Activated CD4-positive, alpha-beta T cell treated with anti-CD3 and anti-CD28 coated beads, Interleukin-2, amount 10 ng/mL, durations not matched to agents 24 days and 14 days (primary cell): ENCODE data around the gene SORCS1. TPM values are rescaled to one million over a fixed set of nuclear protein-coding genes. Genes with fewer than 3 reads are reported as not detected.

ENCODE experiments used
- DNase-seq: peaks from one replicate; pipeline ENCODE4 v3.0.0; 2022
- H3K27ac Mint-ChIP-seq: one replicate; pipeline ENCODE4 v1.8.0; 2022; ENCODE audit warnings: mild to moderate bottlenecking, mixed read lengths
- H3K27me3 Mint-ChIP-seq: one replicate; pipeline ENCODE4 v1.8.0; 2022; ENCODE audit warnings: mixed read lengths
- H3K36me3 Mint-ChIP-seq: one replicate; pipeline ENCODE4 v1.8.0; 2022; ENCODE audit warnings: low read depth, mild to moderate bottlenecking, mixed read lengths
- H3K4me1 Mint-ChIP-seq: one replicate; pipeline ENCODE4 v1.8.0; 2021; ENCODE audit warnings: mixed read lengths
- H3K4me3 Mint-ChIP-seq: one replicate; pipeline ENCODE4 v1.8.0; 2022; ENCODE audit warnings: mild to moderate bottlenecking, moderate library complexity, mixed read lengths
- H3K9me3 Mint-ChIP-seq: one replicate; pipeline ENCODE4 v1.8.0; 2021; ENCODE audit warnings: mixed read lengths
- intact Hi-C: fragments of 100-400 bp; cut with micrococcal nuclease; formaldehyde crosslinking; loops from one replicate; pipeline ENCODE4 v1.15.1; 2023
- total RNA-seq: library from RNA; stranded (reverse); gene quantifications from 2 replicates; pipeline ENCODE4 v1.2.3, GENCODE V29; 2022

SORCS1 gene
- total RNA-seq, result not detected in 2 replicates

DNA sequence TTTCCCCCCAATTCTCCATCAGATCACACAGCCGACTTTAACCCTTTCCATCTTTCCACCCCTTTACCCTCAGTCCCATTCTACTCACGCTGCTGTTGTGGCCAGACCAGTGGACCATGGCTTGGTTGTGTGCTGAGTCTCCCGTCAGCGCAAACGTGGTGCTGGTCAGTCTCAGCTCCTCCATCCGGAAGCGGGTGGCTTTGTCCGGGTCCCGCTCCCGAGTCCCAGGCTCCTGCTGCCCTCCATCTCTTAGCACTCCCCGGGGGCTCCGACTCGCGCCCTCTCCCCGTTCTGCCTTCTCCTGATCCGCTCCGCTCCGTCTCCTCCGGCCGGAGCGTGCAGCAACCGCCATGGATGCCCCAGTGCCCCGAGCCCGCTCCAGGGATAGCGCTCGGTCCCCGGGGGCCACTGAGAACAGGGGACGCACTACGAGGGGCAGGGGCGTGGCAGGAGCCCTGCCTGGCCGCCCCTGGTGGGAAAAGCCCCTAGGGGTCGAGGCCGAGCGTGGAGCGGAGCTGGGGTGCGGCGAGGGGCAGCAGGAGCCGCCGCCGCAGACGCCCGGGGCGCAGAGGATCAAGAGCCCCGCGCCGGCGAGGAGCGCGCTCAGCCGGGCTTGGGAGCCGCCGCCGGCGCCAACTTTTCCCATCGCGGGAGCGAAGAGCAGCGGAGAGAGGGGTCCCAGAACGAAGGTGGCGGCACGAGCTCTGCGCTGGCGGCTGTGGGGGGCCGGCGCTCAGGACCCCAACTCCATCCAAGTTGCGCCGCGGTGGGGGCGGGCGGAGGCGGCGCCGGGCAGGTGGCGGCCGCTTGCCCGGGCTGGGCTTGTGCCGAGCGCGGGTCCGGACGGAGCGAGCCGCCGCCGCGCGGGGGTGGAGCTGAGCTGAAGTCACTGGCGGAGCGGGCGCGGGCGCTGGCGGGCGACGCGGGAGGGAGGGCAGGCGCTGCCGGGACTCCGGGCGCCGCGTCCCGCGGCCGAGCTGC, at the start of gene SORCS1:
Gene SORCS1 (minus strand): TSS at position 826 of the 981 bp plus-strand sequence.
- Mint-ChIP-seq H3K9me3 (peaks cover 3% of the 10 kb centered on the region), H3K4me3 (no peak within 1 kb of the TSS)
- intact Hi-C loops, result no loop called here

GRCh38 chr10:107214261-107214660, 49.8 kb upstream of the SORCS1 start:
- Mint-ChIP-seq H3K36me3 (no peaks in the 10 kb centered on the region), H3K27ac (no peak overlapping the region), H3K4me3 (no peak overlapping the region), H3K27me3 (no peaks in the 10 kb centered on the region), H3K4me1 (no peaks in the 10 kb centered on the region), H3K9me3 (no peaks in the 10 kb centered on the region)
- no peak for DNase-seq
- intact Hi-C loops, result no loop called here

More for the DNA sequence above, at the start of gene SORCS1:
- peaks cover 20% of the 10 kb centered on the region for H3K27me3 Mint-ChIP-seq
- H3K27ac Mint-ChIP-seq, result no peak within 1 kb of the TSS
- DNase-seq, result no peak
- H3K4me1 Mint-ChIP-seq, result no peaks in the 10 kb centered on the region
- H3K36me3 Mint-ChIP-seq, result peaks cover 4% of the 10 kb centered on the region

GRCh38 chr10:107213861-107214260, 49.4 kb upstream of the SORCS1 start:
- Mint-ChIP-seq H3K27me3 (no peaks in the 10 kb centered on the region), H3K4me3 (no peak overlapping the region), H3K27ac (no peak overlapping the region), H3K9me3 (no peaks in the 10 kb centered on the region), H3K4me1 (no peaks in the 10 kb centered on the region), H3K36me3 (no peaks in the 10 kb centered on the region)
- intact Hi-C loops, result no loop called here
- DNase-seq, result no peak

DNA sequence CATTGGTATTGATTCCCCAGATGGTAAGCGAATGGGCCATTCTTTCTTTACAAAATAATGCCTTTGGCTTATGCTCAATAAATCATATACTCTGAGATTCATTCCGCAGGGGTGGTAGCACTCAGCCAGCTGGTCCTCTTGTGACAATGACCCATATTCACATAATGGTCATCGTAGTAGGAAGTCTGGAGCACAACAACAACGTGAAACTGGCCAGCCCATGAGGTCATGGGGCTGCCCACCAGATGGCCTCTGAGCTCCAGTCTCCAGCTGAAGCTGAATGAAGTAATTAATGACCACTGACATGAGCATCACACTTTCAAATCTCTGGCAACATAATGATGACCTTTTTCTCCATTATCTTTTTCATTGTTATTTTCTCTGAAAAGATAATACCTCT, 42.3 kb upstream of the SORCS1 start:
- Mint-ChIP-seq H3K4me3 (no peak overlapping the region), H3K36me3 (no peaks in the 10 kb centered on the region), H3K9me3 (no peaks in the 10 kb centered on the region), H3K4me1 (no peaks in the 10 kb centered on the region), H3K27ac (no peak overlapping the region), H3K27me3 (no peaks in the 10 kb centered on the region)
- intact Hi-C loops, result no loop called here
- DNase-seq, result no peak

GRCh38 chr10:107169516-107169915, 5.0 kb upstream of the SORCS1 start:
- Mint-ChIP-seq H3K27ac (no peak overlapping the region), H3K27me3 (peaks cover 7% of the 10 kb centered on the region), H3K9me3 (peaks cover 3% of the 10 kb centered on the region), H3K36me3 (peaks cover 4% of the 10 kb centered on the region), H3K4me3 (no peak overlapping the region), H3K4me1 (no peaks in the 10 kb centered on the region)
- no peak for DNase-seq
- intact Hi-C loops, result no loop called here

- H3K27me3 Mint-ChIP-seq, result peaks cover 10% of the 10 kb centered on the region
- no peak overlapping the region for H3K27ac Mint-ChIP-seq
- H3K9me3 Mint-ChIP-seq, result peaks cover 3% of the 10 kb centered on the region
- DNase-seq, result no peak
- peaks cover 4% of the 10 kb centered on the region for H3K36me3 Mint-ChIP-seq
- no peaks in the 10 kb centered on the region for H3K4me1 Mint-ChIP-seq
- intact Hi-C loops, result no loop called here
- no peak overlapping the region for H3K4me3 Mint-ChIP-seq
Observed at GRCh38 chr10:107168738-107169137, 4.2 kb upstream of the SORCS1 start.

GRCh38 chr10:107166403-107166802, 1.9 kb upstream of the SORCS1 start:
- peaks cover 3% of the 10 kb centered on the region for H3K9me3 Mint-ChIP-seq
- DNase-seq, result no peak
- peaks cover 18% of the 10 kb centered on the region for H3K27me3 Mint-ChIP-seq
- intact Hi-C loops, result no loop called here
- no peak overlapping the region for H3K4me3 Mint-ChIP-seq
- H3K27ac Mint-ChIP-seq, result no peak overlapping the region
- H3K36me3 Mint-ChIP-seq, result peaks cover 4% of the 10 kb centered on the region
- H3K4me1 Mint-ChIP-seq, result no peaks in the 10 kb centered on the region

DNA sequence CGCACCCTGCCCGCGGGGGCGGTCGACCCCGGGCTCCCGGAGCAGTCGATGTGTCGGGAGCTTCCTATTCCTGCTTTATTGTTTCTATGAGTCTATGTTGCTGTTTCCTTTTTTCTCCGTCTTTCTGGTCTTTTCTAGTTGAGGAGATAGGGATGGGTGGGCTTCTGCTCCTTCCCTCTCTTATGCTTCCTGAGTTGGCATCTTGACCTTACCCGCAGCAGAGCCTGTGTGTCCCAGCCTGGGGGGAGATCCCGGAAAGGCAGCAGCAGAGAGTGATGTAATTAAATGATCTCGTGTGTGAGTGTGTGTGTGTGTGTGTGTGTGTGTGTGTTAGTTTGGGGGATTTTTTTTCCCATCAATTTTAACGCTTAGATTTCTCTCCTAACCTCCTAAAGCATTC, 486 bp upstream of the SORCS1 start:
- DNase-seq, result no peak
- H3K27me3 Mint-ChIP-seq, result peaks cover 20% of the 10 kb centered on the region
- intact Hi-C loops, result no loop called here

GRCh38 chr10:107163076-107163855, 1.2 kb downstream of the SORCS1 start:
- intact Hi-C loops, result no loop called here
- Mint-ChIP-seq H3K4me3 (no peak overlapping the region), H3K27me3 (peaks cover 20% of the 10 kb centered on the region), H3K4me1 (no peaks in the 10 kb centered on the region), H3K36me3 (peaks cover 4% of the 10 kb centered on the region), H3K27ac (no peak overlapping the region), H3K9me3 (peaks cover 3% of the 10 kb centered on the region)
- no peak for DNase-seq

More for the DNA sequence above, 486 bp upstream of the SORCS1 start:
- H3K36me3 Mint-ChIP-seq, result peaks cover 4% of the 10 kb centered on the region
- no peak overlapping the region for H3K4me3 Mint-ChIP-seq
- no peaks in the 10 kb centered on the region for H3K4me1 Mint-ChIP-seq
- H3K9me3 Mint-ChIP-seq, result peaks cover 3% of the 10 kb centered on the region
- no peak overlapping the region for H3K27ac Mint-ChIP-seq

DNA sequence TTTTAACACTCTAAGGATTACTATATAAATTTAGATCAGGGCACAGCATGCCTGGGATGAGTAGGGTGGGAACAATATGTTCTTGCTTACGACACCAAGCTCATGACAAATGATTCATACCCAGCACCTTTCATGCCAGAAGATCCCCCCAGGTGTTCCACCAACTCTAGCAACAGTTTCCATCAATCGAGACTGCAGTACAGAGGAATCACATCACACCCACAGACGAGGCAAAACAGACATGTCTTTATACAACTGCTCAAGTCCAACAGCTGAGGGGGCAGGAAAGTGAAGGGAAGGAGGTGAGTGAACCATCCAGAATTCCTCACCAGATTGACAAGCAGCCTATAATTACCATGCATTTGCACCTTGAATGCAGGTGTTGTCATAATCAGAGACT, 3.6 kb downstream of the SORCS1 start:
- H3K36me3 Mint-ChIP-seq, result peaks cover 4% of the 10 kb centered on the region
- H3K9me3 Mint-ChIP-seq, result peaks cover 3% of the 10 kb centered on the region
- intact Hi-C loops, result no loop called here
- no peak overlapping the region for H3K4me3 Mint-ChIP-seq
- DNase-seq, result no peak
- no peaks in the 10 kb centered on the region for H3K4me1 Mint-ChIP-seq
- peaks cover 20% of the 10 kb centered on the region for H3K27me3 Mint-ChIP-seq
- H3K27ac Mint-ChIP-seq, result no peak overlapping the region

DNA sequence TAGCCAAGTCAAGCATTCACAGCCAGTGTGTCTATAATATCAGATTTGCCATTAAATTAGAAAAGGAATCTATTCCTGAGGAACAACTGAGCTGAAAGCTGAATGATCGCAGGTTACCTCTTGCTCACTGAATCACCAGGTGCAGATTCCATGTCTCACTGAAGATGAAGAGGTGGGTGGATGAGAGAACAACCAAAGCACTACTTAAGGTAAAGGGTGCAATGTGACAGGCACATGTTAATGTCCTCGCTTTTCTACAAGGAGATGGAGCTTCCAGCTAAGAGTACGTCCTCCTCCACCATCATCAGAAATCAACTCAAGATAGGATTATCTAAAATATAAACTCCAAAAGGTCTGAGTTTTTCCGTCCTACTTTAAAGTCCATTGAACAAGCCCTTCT, 4.6 kb downstream of the SORCS1 start:
- Mint-ChIP-seq H3K27me3 (peaks cover 13% of the 10 kb centered on the region), H3K36me3 (peaks cover under 1% of the 10 kb centered on the region), H3K27ac (no peak overlapping the region), H3K9me3 (peaks cover under 1% of the 10 kb centered on the region), H3K4me1 (no peaks in the 10 kb centered on the region), H3K4me3 (no peak overlapping the region)
- intact Hi-C loops, result no loop called here
- DNase-seq, result no peak

- peaks cover 2% of the 10 kb centered on the region for H3K27me3 Mint-ChIP-seq
- H3K9me3 Mint-ChIP-seq, result peaks cover 7% of the 10 kb centered on the region
- no peaks in the 10 kb centered on the region for H3K4me1 Mint-ChIP-seq
- intact Hi-C loops, result no loop called here
- H3K27ac Mint-ChIP-seq, result no peak overlapping the region
- no peak overlapping the region for H3K4me3 Mint-ChIP-seq
- no peaks in the 10 kb centered on the region for H3K36me3 Mint-ChIP-seq
- DNase-seq, result no peak
Observed at GRCh38 chr10:107157071-107157470, 7.4 kb downstream of the SORCS1 start.

GRCh38 chr10:107152087-107152486, 12.4 kb downstream of the SORCS1 start:
- Mint-ChIP-seq H3K36me3 (no peaks in the 10 kb centered on the region), H3K27me3 (no peaks in the 10 kb centered on the region), H3K27ac (no peak overlapping the region), H3K4me3 (no peak overlapping the region), H3K9me3 (peaks cover 20% of the 10 kb centered on the region), H3K4me1 (no peaks in the 10 kb centered on the region)
- DNase-seq, result no peak
- intact Hi-C loops, result no loop called here

DNA sequence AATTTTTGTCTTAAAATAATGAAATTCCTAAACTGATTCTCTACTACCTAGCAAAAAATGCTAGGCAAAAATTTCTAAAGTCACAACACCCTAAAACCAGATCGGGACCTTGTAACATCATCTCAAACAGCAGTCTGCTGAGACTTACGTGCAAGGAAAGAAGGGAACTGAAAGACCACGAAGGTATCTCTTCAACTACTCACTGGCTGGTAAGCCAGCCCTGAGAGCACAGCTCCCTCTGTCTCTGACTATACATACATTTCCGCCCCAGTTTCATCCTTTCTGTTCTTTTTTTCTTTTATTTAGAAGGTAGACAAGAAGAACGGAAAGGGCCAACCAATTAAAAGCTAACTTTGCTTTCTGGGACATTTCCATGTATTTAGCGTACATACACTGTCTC, 15.6 kb downstream of the SORCS1 start:
- Mint-ChIP-seq H3K4me1 (no peaks in the 10 kb centered on the region), H3K27ac (no peak overlapping the region), H3K36me3 (no peaks in the 10 kb centered on the region), H3K4me3 (no peak overlapping the region), H3K27me3 (no peaks in the 10 kb centered on the region), H3K9me3 (peaks cover 20% of the 10 kb centered on the region)
- DNase-seq, result no peak
- intact Hi-C loops, result no loop called here
